ENCODE results near the gene CBX4.

The CBX4 gene

DNA sequence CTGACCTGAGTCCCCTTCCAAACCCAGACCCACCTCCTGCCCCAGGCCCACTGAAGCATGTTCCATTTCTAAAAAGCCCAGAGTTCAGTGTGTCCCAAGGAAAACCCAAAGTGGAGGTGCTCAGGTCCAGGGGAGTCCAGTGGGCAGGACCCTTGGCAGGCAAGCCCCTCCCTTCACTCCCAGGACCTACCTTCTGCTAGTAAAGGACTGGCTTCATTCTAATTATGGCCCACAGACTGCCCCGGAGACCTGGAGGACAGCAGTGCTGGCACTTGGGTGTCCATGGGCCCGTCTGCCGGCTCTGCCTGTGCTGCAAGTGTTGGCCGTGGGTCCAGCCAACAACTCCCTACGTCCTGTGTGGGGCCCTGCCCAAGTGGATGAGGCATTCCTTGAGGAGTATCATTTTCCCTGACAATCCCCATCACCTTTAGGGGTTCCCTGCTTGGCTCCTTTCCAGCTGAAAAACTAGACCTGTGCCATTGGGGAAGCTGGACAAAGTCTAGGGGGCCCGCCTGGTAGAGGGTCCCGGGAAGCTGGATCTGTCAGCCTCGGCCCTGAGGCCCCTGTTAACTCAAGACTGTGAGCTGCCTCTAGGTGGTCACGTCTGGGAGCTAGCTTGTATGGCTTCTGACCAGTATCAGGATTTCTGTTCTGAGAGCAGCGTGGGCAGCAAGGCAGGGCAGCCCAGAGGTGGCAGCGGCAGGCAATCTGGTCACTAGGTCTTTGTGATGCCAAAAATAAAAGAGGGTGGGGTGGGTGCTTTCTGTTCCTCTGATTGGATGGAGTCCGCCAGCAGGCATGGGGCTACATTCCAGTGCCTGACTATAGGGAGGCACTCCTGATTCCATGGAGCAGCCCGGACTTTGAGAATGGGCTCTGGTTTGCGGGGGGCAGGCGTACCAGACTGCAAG, 53.1 kb downstream of the CBX4 start:
- DNase-seq = no peak

DNA sequence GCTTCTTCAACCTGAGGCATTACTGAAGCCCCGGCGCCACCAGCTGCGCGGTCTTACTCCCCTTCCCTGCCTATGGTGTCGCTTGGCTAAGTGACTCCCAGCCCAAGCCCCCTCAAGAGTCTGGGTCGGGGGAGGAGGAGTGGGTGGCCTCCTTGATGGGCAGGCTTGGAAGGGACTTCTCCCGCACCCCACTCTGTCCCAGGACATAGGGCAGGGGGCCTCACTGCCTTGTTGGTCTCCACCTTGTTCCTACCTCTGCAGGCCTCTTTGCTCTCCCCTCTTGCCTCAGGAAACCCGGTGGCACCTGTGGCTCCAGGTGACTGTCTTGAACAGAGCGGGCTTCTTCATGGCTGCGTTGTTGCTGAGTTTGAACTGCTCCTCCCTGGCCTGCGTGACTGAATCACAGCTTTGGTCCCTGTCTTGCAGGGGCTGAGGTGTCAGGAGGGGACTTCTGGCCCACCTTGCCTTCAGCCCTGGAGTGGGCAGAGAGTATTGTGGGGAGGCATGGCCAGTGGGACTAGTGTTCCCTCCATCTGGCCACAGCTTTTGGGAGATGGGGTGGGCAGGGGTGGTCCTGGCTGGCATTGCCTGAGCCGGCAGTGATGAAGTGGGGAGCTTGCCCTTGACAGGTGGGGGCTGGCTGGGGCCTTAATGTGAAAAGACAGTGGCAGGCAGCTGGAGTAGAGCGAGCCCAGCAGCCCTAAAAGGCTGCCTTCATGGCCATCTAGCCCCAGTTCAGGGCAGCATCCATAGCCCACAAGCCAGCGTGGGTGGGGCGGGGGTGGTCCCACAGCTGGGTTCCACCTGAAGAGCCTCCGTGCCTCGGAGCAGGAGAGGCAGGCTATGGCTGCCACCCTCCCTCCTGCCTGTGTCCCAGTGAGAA, 54.0 kb downstream of the CBX4 start:
- DNase-seq = no peak

DNA sequence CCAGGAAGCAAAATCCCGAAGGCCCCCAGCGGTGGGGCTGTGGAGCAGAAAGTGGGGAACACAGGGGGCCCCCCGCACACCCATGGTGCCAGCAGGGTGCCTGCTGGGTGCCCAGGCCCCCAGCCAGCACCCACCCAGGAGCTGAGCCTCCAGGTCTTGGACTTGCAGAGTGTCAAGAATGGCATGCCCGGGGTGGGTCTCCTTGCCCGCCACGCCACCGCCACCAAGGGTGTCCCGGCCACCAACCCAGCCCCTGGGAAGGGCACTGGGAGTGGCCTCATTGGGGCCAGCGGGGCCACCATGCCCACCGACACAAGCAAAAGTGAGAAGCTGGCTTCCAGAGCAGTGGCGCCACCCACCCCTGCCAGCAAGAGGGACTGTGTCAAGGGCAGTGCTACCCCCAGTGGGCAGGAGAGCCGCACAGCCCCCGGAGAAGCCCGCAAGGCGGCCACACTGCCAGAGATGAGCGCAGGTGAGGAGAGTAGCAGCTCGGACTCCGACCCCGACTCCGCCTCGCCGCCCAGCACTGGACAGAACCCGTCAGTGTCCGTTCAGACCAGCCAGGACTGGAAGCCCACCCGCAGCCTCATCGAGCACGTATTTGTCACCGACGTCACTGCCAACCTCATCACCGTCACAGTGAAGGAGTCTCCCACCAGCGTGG, 54.8 kb downstream of the CBX4 start:
- no peak for DNase-seq

DNA sequence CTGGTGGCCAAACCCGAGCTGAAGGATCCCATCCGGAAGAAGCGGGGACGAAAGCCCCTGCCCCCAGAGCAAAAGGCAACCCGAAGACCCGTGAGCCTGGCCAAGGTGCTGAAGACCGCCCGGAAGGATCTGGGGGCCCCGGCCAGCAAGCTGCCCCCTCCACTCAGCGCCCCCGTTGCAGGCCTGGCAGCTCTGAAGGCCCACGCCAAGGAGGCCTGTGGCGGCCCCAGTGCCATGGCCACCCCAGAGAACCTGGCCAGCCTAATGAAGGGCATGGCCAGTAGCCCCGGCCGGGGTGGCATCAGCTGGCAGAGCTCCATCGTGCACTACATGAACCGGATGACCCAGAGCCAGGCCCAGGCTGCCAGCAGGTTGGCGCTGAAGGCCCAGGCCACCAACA, 55.3 kb downstream of the CBX4 start:
- DNase-seq = no peak
